K562 (cell line): ENCODE measurements around the gene DYSF. TPM values are rescaled to one million over a fixed set of nuclear protein-coding genes. Genes with fewer than 3 reads are reported as not detected.

ENCODE experiments used
- ATAC-seq: fragments of 200-7000 bp; cut with Tn5 transposase; 3 replicates; pipeline ENCODE4 v1.9.1; 2020; ENCODE audit warnings: moderate library complexity
- BruUV-seq: library from RNA; stranded (reverse); fragments of 400-500 nt; replicated peaks from 2 replicates; lab custom pipeline; 2021; lab: Mats Ljungman, UMichigan
- CTCF ChIA-PET: fragments of 300-600 bp; formaldehyde crosslinking; extraction: SDS; loops from one replicate; lab custom pipeline; 2021; ENCODE audit warnings: low intra/inter-chr PET ratio; lab: Yijun Ruan, JAX
- POLR2A ChIA-PET: fragments of 300-600, 350-650 bp; sonication (Branson Sonifier 250); formaldehyde crosslinking; extraction: SDS; loops from one replicate; lab custom pipeline; 2021; ENCODE audit warnings: antibody characterized with exemption, inconsistent platforms; lab: Yijun Ruan, JAX
- DNase-seq, 4 experiments: peaks; one replicate each; pipeline versions ENCODE4 v3.0.0 to v3.0.0-alpha.2; 2011 to 2018; ENCODE audit warnings: low spot score in 3 of 4, mixed read lengths in 3 of 4; ENCODE audit errors: extremely low read depth in 1 of 4
- FAIRE-seq: peaks from 2 replicates; lab custom pipeline; 2011; peaks lifted over from hg19 to GRCh38; lab: Jason Lieb, UNC
- H2AFZ ChIP-seq: 2 replicates; pipeline ENCODE4 v1.6.0; 2011; ENCODE audit warnings: low read depth, low read length, control low read depth, inconsistent platforms
- H3K27ac ChIP-seq: fragments of 200-600 bp; 3 replicates; pipeline ENCODE4 v1.8.0; 2011; ENCODE audit warnings: low read depth, mild to moderate bottlenecking, control low read depth, inconsistent platforms, low read length, moderate library complexity, mixed read lengths; ENCODE audit errors: extremely low read depth
- H3K27me3 ChIP-seq, 2 experiments: fragments of 300-600 bp in 1 of 2; 2 replicates in 1 of 2; 3 replicates in 1 of 2; pipeline versions ENCODE4 v1.6.0 to v1.8.0; 2011; ENCODE audit warnings: inconsistent platforms in 2 of 2, low read length in 2 of 2, mild to moderate bottlenecking in 1 of 2, mixed read lengths in 1 of 2, moderate library complexity in 1 of 2; ENCODE audit not compliant: control insufficient read depth in 2 of 2, insufficient read depth in 2 of 2
- H3K36me3 ChIP-seq: fragments of 300-600 bp; 3 replicates; pipeline ENCODE4 v1.8.0; 2011; ENCODE audit warnings: mild to moderate bottlenecking, low read length, inconsistent platforms; ENCODE audit not compliant: control insufficient read depth, insufficient read depth
- H3K4me1 ChIP-seq, 2 experiments: fragments of 200-600 bp in 1 of 2; replicated peaks in 1 of 2; 2 replicates in 1 of 2; 3 replicates in 1 of 2; pipeline versions ENCODE4 v1.5.1 to v1.8.0; 2011; ENCODE audit warnings: inconsistent platforms in 2 of 2, low read length in 2 of 2, mild to moderate bottlenecking in 1 of 2, mixed read lengths in 1 of 2, moderate library complexity in 1 of 2; ENCODE audit not compliant: control insufficient read depth in 2 of 2, insufficient read depth in 2 of 2
- H3K4me2 ChIP-seq: 2 replicates; pipeline ENCODE4 v1.6.1; 2011; ENCODE audit warnings: low read length, control low read depth, inconsistent platforms, mixed read lengths; ENCODE audit not compliant: insufficient read depth
- H3K4me3 ChIP-seq: fragments of 200-600 bp; sonication (generic), shearing (Covaris generic); 2 replicates; pipeline ENCODE4 v1.5.1; 2016; ENCODE audit warnings: control low read depth, inconsistent platforms
- H3K79me2 ChIP-seq: fragments of 200-600 bp; 3 replicates; pipeline ENCODE4 v1.8.0; 2011; ENCODE audit warnings: low read length, inconsistent platforms; ENCODE audit not compliant: control insufficient read depth, insufficient read depth
- H3K9ac ChIP-seq, 2 experiments: 2 replicates each; pipeline versions ENCODE4 v1.6.0 to v1.6.1; 2011; ENCODE audit warnings: low read depth in 2 of 2, low read length in 2 of 2, control low read depth in 1 of 2, inconsistent platforms in 1 of 2, mild to moderate bottlenecking in 1 of 2, mixed read lengths in 1 of 2; ENCODE audit not compliant: insufficient read depth in 1 of 2
- H3K9me1 ChIP-seq: one replicate; pipeline ENCODE4 v1.6.0; 2011; ENCODE audit warnings: inconsistent platforms, mild to moderate bottlenecking, low read length, moderate library complexity; ENCODE audit not compliant: control insufficient read depth, insufficient read depth
- H3K9me3 ChIP-seq: replicated peaks from 2 replicates; pipeline ENCODE4 v1.5.1; 2011; ENCODE audit warnings: low read depth, low read length, inconsistent platforms; ENCODE audit not compliant: control insufficient read depth, insufficient read depth
- H4K20me1 ChIP-seq: replicated peaks from 2 replicates; pipeline ENCODE4 v1.6.1; 2011; ENCODE audit warnings: low read length, inconsistent platforms, mixed read lengths; ENCODE audit not compliant: control insufficient read depth, insufficient read depth
- BHLHE40 ChIP-seq: IDR thresholded peaks from 2 replicates; pipeline ENCODE4 v1.6.1; 2011; ENCODE audit warnings: low read length, improper control_type of control experiment
- LARP7 ChIP-seq: fragments of 450-650 bp; IDR thresholded peaks from 2 replicates; pipeline ENCODE4 v1.6.1; 2016
- MCM5 ChIP-seq: fragments of 450-650 bp; IDR thresholded peaks from 2 replicates; pipeline ENCODE4 v1.6.1; 2016; ENCODE audit warnings: low read depth
- NCOA4 ChIP-seq: fragments of 450-650 bp; IDR thresholded peaks from 2 replicates; pipeline ENCODE4 v1.6.1; 2018; ENCODE audit warnings: mild to moderate bottlenecking; ENCODE audit not compliant: partially characterized antibody
- ZNF431 ChIP-seq: sonication (generic); formaldehyde crosslinking; IDR thresholded peaks from 2 replicates; pipeline ENCODE4 v1.8.0; 2022; ENCODE audit warnings: mild to moderate bottlenecking, missing genetic modification reagents
- ZNF785 ChIP-seq: fragments of 250-450 bp; sonication (Bioruptor Pico); IDR thresholded peaks from 2 replicates; pipeline ENCODE4 v1.4.0; 2020; ENCODE audit warnings: mild to moderate bottlenecking
- WGBS: fragments of 100-300 bp; shearing (Covaris generic); methylation state at CpG from one replicate; pipeline ENCODE4 v1.1.6; 2016; ENCODE audit warnings: low coverage, mixed read lengths; ENCODE audit not compliant: insufficient coverage; ENCODE audit errors: missing lambda C conversion rate; 5-methylcytosine and 5-hydroxymethylcytosine counted together
- in situ Hi-C: fragments of 300-500 bp; cut with MboI; formaldehyde crosslinking; loops from 4 replicates; pipeline ENCODE4 v1.15.0; 2018; ENCODE audit warnings: inconsistent platforms, mixed read lengths
- intact Hi-C: fragments of 100-400 bp; cut with micrococcal nuclease; formaldehyde crosslinking; loops from 2 replicates; pipeline ENCODE4 v1.14.2; 2022
- polyA plus RNA-seq, 8 experiments: library from polyadenylated mRNA; depleted of rRNA in 4 of 8; stranded (reverse) in 5 of 8; unstranded in 3 of 8; fragments of >200 nt; fragmentation: Nextera tagmentation in 2 of 8; fragmentation: Illumina TruSeq in 1 of 8; extraction: Ambion mirVana in 2 of 8; extraction: Trizol in 1 of 8; gene quantifications; 2 replicates each; pipeline versions ENCODE4 v1.2.1 to v1.2.3, GENCODE V29; 2011 to 2014; ENCODE audit warnings: inconsistent platforms in 1 of 8, missing spikeins in 1 of 8
- total RNA-seq, 7 experiments: library from RNA; depleted of rRNA in 6 of 7; stranded (reverse); fragments of >200 nt in 6 of 7; fragmentation: Illumina TruSeq in 2 of 7; extraction: Trizol in 2 of 7; gene quantifications; 2 replicates each; pipeline versions ENCODE4 v1.2.1 to v1.2.3, GENCODE V29; 2011 to 2021; ENCODE audit warnings: low replicate concordance in 1 of 7
- TF ChIP-seq, protein P1 (sequence below): sonication (generic); formaldehyde crosslinking; IDR thresholded peaks from 2 replicates; pipeline ENCODE4 v1.8.1; 2023; ENCODE audit warnings: missing genetic modification reagents, mild to moderate bottlenecking, borderline replicate concordance
- TF ChIP-seq, protein P2 (sequence below): fragments of 250-450 bp; sonication (Bioruptor Pico); IDR thresholded peaks from 2 replicates; pipeline ENCODE4 v1.8.0; 2021; ENCODE audit warnings: moderate library complexity, mild to moderate bottlenecking, inconsistent platforms
- TF ChIP-seq, protein P3 (sequence below): fragments of 450-650 bp; IDR thresholded peaks from 2 replicates; pipeline ENCODE4 v1.6.1; 2016

Gene DYSF
- total and polyA plus RNA-seq, 9 of the 15 experiments (the other 6 are each of a cell fraction or from before 2014, with no cell fraction given) = 0.01 to 0.80 (median 0.29) TPM

DNA sequence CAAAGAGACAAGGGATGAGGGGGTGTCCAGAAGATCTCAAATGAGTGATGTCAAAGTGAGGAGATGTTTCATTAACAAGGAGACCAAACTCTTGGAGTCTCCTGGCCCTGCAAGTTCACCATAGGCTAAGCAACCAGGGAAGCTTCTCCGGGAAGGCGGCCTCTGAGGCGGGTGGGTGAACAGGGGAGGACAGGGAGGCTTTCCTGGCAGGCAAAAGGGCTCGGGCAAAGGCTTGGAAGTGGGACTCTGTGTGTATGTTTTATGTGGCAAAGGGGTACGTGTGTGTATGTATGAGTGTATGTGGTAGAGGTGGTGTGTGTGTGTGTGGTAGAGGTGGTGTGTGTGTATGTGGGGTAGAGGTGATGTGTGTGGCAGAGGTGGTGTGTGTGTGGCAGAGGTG, 163.9 kb downstream of the DYSF start:
- Histone ChIP-seq H3K9me1 (no peaks in the 10 kb centered on the region), H3K27ac (no peak overlapping the region), H3K27me3 (peaks cover 0 to 9% of the 10 kb centered on the region in 2 experiments; a peak in 2 of 5 replicates), H3K79me2 (no peaks in the 10 kb centered on the region), H4K20me1 (no peaks in the 10 kb centered on the region), H3K36me3 (no peaks in the 10 kb centered on the region), H3K9ac (no peak overlapping the region), H3K4me1 (peaks cover 0 to 4% of the 10 kb centered on the region in 2 experiments; a peak in 1 of 5 replicates), H3K4me3 (no peak overlapping the region), H2AFZ (no peak overlapping the region), H3K4me2 (no peak overlapping the region), H3K9me3 (no peaks in the 10 kb centered on the region)
- TF ChIP-seq MCM5 (no peak), BHLHE40 (no peak), NCOA4 (no peak), ZNF431 (CRISPR knock-in tag) (no peak), LARP7 (no peak), ZNF785 (CRISPR knock-in tag) (no peak)
- TF ChIP-seq, protein P1, sequence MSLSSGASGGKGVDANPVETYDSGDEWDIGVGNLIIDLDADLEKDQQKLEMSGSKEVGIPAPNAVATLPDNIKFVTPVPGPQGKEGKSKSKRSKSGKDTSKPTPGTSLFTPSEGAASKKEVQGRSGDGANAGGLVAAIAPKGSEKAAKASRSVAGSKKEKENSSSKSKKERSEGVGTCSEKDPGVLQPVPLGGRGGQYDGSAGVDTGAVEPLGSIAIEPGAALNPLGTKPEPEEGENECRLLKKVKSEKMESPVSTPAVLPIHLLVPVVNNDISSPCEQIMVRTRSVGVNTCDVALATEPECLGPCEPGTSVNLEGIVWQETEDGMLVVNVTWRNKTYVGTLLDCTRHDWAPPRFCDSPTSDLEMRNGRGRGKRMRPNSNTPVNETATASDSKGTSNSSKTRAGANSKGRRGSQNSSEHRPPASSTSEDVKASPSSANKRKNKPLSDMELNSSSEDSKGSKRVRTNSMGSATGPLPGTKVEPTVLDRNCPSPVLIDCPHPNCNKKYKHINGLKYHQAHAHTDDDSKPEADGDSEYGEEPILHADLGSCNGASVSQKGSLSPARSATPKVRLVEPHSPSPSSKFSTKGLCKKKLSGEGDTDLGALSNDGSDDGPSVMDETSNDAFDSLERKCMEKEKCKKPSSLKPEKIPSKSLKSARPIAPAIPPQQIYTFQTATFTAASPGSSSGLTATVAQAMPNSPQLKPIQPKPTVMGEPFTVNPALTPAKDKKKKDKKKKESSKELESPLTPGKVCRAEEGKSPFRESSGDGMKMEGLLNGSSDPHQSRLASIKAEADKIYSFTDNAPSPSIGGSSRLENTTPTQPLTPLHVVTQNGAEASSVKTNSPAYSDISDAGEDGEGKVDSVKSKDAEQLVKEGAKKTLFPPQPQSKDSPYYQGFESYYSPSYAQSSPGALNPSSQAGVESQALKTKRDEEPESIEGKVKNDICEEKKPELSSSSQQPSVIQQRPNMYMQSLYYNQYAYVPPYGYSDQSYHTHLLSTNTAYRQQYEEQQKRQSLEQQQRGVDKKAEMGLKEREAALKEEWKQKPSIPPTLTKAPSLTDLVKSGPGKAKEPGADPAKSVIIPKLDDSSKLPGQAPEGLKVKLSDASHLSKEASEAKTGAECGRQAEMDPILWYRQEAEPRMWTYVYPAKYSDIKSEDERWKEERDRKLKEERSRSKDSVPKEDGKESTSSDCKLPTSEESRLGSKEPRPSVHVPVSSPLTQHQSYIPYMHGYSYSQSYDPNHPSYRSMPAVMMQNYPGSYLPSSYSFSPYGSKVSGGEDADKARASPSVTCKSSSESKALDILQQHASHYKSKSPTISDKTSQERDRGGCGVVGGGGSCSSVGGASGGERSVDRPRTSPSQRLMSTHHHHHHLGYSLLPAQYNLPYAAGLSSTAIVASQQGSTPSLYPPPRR = no peak
- TF ChIP-seq, protein P2, sequence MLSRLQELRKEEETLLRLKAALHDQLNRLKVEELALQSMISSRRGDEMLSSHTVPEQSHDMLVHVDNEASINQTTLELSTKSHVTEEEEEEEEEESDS (CRISPR knock-in tag) = no peak
- TF ChIP-seq, protein P3, sequence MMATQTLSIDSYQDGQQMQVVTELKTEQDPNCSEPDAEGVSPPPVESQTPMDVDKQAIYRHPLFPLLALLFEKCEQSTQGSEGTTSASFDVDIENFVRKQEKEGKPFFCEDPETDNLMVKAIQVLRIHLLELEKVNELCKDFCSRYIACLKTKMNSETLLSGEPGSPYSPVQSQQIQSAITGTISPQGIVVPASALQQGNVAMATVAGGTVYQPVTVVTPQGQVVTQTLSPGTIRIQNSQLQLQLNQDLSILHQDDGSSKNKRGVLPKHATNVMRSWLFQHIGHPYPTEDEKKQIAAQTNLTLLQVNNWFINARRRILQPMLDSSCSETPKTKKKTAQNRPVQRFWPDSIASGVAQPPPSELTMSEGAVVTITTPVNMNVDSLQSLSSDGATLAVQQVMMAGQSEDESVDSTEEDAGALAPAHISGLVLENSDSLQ = no peak
- WGBS = 0% methylated on average over 5 of the region's 5 CpGs
- no peak for FAIRE-seq
- ChIA-PET POLR2A (no interaction called here), CTCF (no interaction called here)
- in situ Hi-C loops (no loop called here), intact Hi-C loops (loop anchor here (5.0 kb wide), 1 partner anchor 180 kb away; no protein-coding TSS in a partner anchor)
- no peak for DNase-seq
- no peak for ATAC-seq
- BruUV-seq = no TSS peak
